OCI-M2 (cell line): ENCODE data around the gene PDE5A.

Experiments used
- DNase-seq: peaks from one replicate; lab custom pipeline; 2025; ENCODE audit not compliant: unreplicated experiment; lab: John Stamatoyannopoulos, UW

Gene PDE5A

GRCh38 chr4:119525005-119525749 is 103.4 kb downstream of the PDE5A start:
- DNase-seq, result no peak

GRCh38 chr4:119523399-119523798 is 105.2 kb downstream of the PDE5A start:
- no peak for DNase-seq

- no peak for DNase-seq
These were observed 107.3 kb downstream of the PDE5A start for GRCh38 chr4:119521268-119521667.

GRCh38 chr4:119518915-119519410 is 109.6 kb downstream of the PDE5A start:
- no peak for DNase-seq

- DNase-seq, result no peak
These were observed 110.2 kb downstream of the PDE5A start for GRCh38 chr4:119518230-119518892.

- DNase-seq, result no peak
These were observed 111.0 kb downstream of the PDE5A start for GRCh38 chr4:119517361-119518229.

- DNase-seq, result no peak
These were observed 116.2 kb downstream of the PDE5A start for GRCh38 chr4:119512398-119512797.

- no peak for DNase-seq
These were observed 118.0 kb downstream of the PDE5A start for GRCh38 chr4:119510395-119511149.

- no peak for DNase-seq
These were observed 120.3 kb downstream of the PDE5A start for GRCh38 chr4:119508281-119508680.

- DNase-seq, result no peak
These were observed 121.8 kb downstream of the PDE5A start for GRCh38 chr4:119506806-119507205.

- DNase-seq, result no peak
These were observed 124.0 kb downstream of the PDE5A start for GRCh38 chr4:119504616-119505015.

GRCh38 chr4:119501740-119502139 is 126.9 kb downstream of the PDE5A start:
- DNase-seq, result no peak

- no peak for DNase-seq
These were observed 130.1 kb downstream of the PDE5A start for GRCh38 chr4:119498527-119498926.

GRCh38 chr4:119493886-119494285 is 134.7 kb downstream of the PDE5A start:
- no peak for DNase-seq

GRCh38 chr4:119493419-119493818 is 135.2 kb downstream of the PDE5A start:
- DNase-seq, result no peak

GRCh38 chr4:119490335-119490734 is 138.3 kb downstream of the PDE5A start:
- no peak for DNase-seq

GRCh38 chr4:119489305-119489704 is 139.3 kb downstream of the PDE5A start:
- DNase-seq, result no peak

- DNase-seq, result no peak
These were observed 148.3 kb downstream of the PDE5A start for GRCh38 chr4:119480331-119480730.

GRCh38 chr4:119479835-119480234 is 148.8 kb downstream of the PDE5A start:
- DNase-seq, result no peak

- no peak for DNase-seq
These were observed 149.3 kb downstream of the PDE5A start for GRCh38 chr4:119479180-119479808.
